ENCODE data around the gene IQGAP3. TPM values are rescaled to one million over a fixed set of nuclear protein-coding genes. Genes with fewer than 3 reads are reported as not detected.

Gene IQGAP3
- total and polyA plus RNA-seq, 2 donors (not counting 1 experiment from before 2014, with no cell fraction given): 2.7 to 16.0 TPM

DNA sequence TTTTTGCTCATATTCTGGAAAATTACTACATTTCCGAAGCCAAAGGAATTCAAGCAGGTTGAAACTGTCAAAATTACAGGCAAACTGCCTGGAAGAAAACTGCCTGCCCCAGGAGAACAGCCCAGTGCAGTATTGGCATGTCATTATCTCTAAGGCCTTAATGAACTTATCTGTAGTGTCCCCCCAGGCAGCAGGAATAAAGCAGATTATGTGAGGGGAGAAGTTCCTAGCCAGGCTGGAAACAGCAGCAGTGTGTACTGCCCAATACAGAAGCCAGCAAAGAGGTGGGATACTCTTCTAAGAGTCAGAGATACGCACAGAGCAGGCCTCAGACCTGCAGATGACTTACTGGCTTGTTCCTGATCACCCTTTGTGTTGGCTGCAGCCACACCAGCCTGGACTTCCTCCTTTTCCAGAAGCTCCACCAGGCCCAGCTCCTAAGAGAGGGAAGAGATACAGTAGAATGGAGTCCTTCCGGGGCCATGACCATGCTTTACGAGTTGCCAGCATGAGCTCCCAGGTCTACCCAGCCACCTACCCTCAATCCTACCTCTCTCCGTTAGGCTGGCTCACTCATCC is 11.7 kb downstream of the IQGAP3 start:
- no peak overlapping the region for H3K9ac ChIP-seq (ENCODE audit: insufficient read depth, low read length)
- no peak overlapping the region for H2AFZ ChIP-seq (ENCODE audit: low read length)
- no peaks in the 10 kb centered on the region for H3K4me1 ChIP-seq (ENCODE audit: control insufficient read depth, extremely low read depth, insufficient read depth, low read length)
- no peaks in the 10 kb centered on the region for H3K9me3 ChIP-seq (ENCODE audit: control insufficient read depth, insufficient read depth, low read depth, low read length)
- no peaks in the 10 kb centered on the region for H3K27me3 ChIP-seq (ENCODE audit: control insufficient read depth, insufficient read depth, low read length)
- TF ChIP-seq, protein P1, sequence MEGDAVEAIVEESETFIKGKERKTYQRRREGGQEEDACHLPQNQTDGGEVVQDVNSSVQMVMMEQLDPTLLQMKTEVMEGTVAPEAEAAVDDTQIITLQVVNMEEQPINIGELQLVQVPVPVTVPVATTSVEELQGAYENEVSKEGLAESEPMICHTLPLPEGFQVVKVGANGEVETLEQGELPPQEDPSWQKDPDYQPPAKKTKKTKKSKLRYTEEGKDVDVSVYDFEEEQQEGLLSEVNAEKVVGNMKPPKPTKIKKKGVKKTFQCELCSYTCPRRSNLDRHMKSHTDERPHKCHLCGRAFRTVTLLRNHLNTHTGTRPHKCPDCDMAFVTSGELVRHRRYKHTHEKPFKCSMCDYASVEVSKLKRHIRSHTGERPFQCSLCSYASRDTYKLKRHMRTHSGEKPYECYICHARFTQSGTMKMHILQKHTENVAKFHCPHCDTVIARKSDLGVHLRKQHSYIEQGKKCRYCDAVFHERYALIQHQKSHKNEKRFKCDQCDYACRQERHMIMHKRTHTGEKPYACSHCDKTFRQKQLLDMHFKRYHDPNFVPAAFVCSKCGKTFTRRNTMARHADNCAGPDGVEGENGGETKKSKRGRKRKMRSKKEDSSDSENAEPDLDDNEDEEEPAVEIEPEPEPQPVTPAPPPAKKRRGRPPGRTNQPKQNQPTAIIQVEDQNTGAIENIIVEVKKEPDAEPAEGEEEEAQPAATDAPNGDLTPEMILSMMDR (conservative IDR thresholded peaks at IDR 0.05 in 1 of 2, IDR thresholded peaks at IDR 0.05 in 1 of 2; ENCODE audit: low read depth in 1 of 2, low read length in 2 of 2): no peak
- no peak for TF ChIP-seq EZH2 (IDR thresholded peaks at IDR 0.05; ENCODE audit: low read length, missing control alignments)
- no peaks in the 10 kb centered on the region for H4K20me1 ChIP-seq (ENCODE audit: control insufficient read depth, extremely low read depth, insufficient read depth, low read length)
- no peak overlapping the region for H3K27ac ChIP-seq (ENCODE audit: insufficient read depth, low read length)
- H3K4me3 ChIP-seq (replicated peaks in 1 of 4; ENCODE audit: control extremely low read depth in 1 of 4, insufficient read depth in 1 of 4, low read depth in 3 of 4, low read length in 4 of 4): no peak overlapping the region
- H3K4me2 ChIP-seq (ENCODE audit: extremely low read depth, insufficient read depth, low read length): no peak overlapping the region
- peaks cover 32% of the 10 kb centered on the region for H3K36me3 ChIP-seq (ENCODE audit: control insufficient read depth, insufficient read depth, low read length)
- no peaks in the 10 kb centered on the region for H3K79me2 ChIP-seq (ENCODE audit: control insufficient read depth, insufficient read depth, low read length)
- DNase-seq (ENCODE audit: low read depth in 2 of 2): no peak

DNA sequence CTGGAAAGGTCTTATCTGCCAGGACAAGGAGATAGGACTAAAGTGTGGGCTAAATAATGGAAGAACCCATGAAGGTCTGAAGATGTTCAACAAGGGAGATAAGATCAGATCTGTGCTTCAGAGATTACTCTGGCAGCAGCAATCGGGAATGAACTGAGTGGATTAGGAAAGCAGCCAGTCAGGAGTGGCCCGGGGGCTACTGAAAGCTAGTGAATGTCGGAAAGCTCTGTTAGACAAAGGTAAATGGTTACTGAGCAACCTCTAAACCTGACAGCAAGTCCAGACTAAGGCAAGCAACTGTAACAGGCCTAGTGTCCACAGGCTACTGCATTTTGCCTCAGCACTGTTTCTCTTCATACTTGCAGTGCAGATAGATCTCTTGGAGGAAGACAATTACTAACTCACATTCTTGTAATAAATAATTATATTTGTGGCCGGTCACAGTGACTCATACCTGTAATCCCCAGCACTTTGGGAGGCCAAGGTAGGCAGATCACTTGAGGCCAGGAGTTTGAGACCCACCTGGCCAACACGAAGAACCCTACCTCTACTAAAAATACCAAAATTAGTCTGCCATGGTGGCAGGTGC is 12.5 kb downstream of the IQGAP3 start:
- no peaks in the 10 kb centered on the region for H3K9me3 ChIP-seq (ENCODE audit: control insufficient read depth, insufficient read depth, low read depth, low read length)
- no peaks in the 10 kb centered on the region for H3K4me1 ChIP-seq (ENCODE audit: control insufficient read depth, extremely low read depth, insufficient read depth, low read length)
- H3K36me3 ChIP-seq (ENCODE audit: control insufficient read depth, insufficient read depth, low read length): peaks cover 34% of the 10 kb centered on the region
- H3K27me3 ChIP-seq (ENCODE audit: control insufficient read depth, insufficient read depth, low read length): no peaks in the 10 kb centered on the region
- H3K4me3 ChIP-seq (replicated peaks in 1 of 4; ENCODE audit: control extremely low read depth in 1 of 4, insufficient read depth in 1 of 4, low read depth in 3 of 4, low read length in 4 of 4): no peak overlapping the region
- no peaks in the 10 kb centered on the region for H4K20me1 ChIP-seq (ENCODE audit: control insufficient read depth, extremely low read depth, insufficient read depth, low read length)
- no peak overlapping the region for H3K9ac ChIP-seq (ENCODE audit: insufficient read depth, low read length)
- no peak overlapping the region for H3K27ac ChIP-seq (ENCODE audit: insufficient read depth, low read length)
- DNase-seq (ENCODE audit: low read depth in 2 of 2): no peak
- TF ChIP-seq EZH2 (IDR thresholded peaks at IDR 0.05; ENCODE audit: low read length, missing control alignments): no peak
- TF ChIP-seq, protein P1 (conservative IDR thresholded peaks at IDR 0.05 in 1 of 2, IDR thresholded peaks at IDR 0.05 in 1 of 2; ENCODE audit: low read depth in 1 of 2, low read length in 2 of 2): no peak
- H3K79me2 ChIP-seq (ENCODE audit: control insufficient read depth, insufficient read depth, low read length): no peaks in the 10 kb centered on the region
- H2AFZ ChIP-seq (ENCODE audit: low read length): no peak overlapping the region
- no peak overlapping the region for H3K4me2 ChIP-seq (ENCODE audit: extremely low read depth, insufficient read depth, low read length)

DNA sequence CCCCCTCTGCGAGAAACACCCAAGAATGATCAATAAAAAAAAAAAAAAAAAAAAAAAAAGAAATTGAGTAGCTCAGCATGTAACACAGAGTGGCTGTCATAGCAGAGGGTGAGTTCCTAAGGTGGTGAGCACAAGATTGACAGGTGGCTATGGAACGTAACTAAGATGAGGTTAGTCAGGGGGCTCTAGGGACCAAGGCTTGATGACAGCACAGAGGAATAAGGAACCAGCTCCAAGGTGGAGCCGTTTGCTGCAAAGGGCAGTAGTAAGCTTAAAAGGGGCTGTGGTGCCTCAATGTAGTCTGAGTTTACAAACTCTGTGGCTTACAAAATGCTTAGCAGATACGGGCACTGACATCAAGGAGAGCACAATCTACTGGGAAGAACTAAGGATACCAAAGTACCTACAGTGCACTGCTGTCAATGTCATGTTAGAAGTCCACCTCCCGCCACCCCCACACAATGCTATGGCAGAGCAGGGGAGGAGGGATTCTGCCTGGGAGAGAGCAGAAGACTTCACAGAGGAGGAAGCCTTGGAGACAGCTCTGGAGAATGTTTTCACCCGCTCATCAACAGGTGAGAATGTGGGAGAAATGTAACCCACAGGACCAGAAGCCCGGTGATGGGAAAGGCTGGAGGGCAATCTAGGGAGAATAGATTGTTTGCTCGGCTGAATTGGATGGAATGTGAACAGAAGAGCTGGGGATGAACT is 13.1 kb downstream of the IQGAP3 start:
- Histone ChIP-seq H2AFZ (ENCODE audit: low read length) (no peak overlapping the region), H3K4me1 (ENCODE audit: control insufficient read depth, extremely low read depth, insufficient read depth, low read length) (no peaks in the 10 kb centered on the region), H3K9me3 (ENCODE audit: control insufficient read depth, insufficient read depth, low read depth, low read length) (no peaks in the 10 kb centered on the region), H3K4me3 (replicated peaks in 1 of 4; ENCODE audit: control extremely low read depth in 1 of 4, insufficient read depth in 1 of 4, low read depth in 3 of 4, low read length in 4 of 4) (no peak overlapping the region), H3K27me3 (ENCODE audit: control insufficient read depth, insufficient read depth, low read length) (no peaks in the 10 kb centered on the region), H3K79me2 (ENCODE audit: control insufficient read depth, insufficient read depth, low read length) (no peaks in the 10 kb centered on the region), H3K4me2 (ENCODE audit: extremely low read depth, insufficient read depth, low read length) (no peak overlapping the region), H3K36me3 (ENCODE audit: control insufficient read depth, insufficient read depth, low read length) (peaks cover 28% of the 10 kb centered on the region), H4K20me1 (ENCODE audit: control insufficient read depth, extremely low read depth, insufficient read depth, low read length) (no peaks in the 10 kb centered on the region), H3K27ac (ENCODE audit: insufficient read depth, low read length) (no peak overlapping the region), H3K9ac (ENCODE audit: insufficient read depth, low read length) (no peak overlapping the region)
- TF ChIP-seq, protein P1 (conservative IDR thresholded peaks at IDR 0.05 in 1 of 2, IDR thresholded peaks at IDR 0.05 in 1 of 2; ENCODE audit: low read depth in 1 of 2, low read length in 2 of 2): no peak
- TF ChIP-seq EZH2 (IDR thresholded peaks at IDR 0.05; ENCODE audit: low read length, missing control alignments): no peak
- DNase-seq (ENCODE audit: low read depth in 2 of 2): no peak
